GM12864 (cell line): ENCODE results near the gene UBALD1.
A peak's percentile ranks its signal among the peaks of the same experiment; 100 is the strongest.
"Not testable (repeated sequence)": the region's sequence is repeated elsewhere in the genome, so short reads cannot be mapped to it uniquely, and the experiment has no call there.

Source experiments
- DNase-seq: peaks from one replicate; pipeline ENCODE4 v3.0.0-alpha.2; 2011; ENCODE audit warnings: low read depth
- H3K4me3 ChIP-seq: 2 replicates; pipeline ENCODE4 v1.5.1; 2011; ENCODE audit warnings: mild to moderate bottlenecking, low read depth, low read length, control low read depth
- CTCF ChIP-seq: IDR thresholded peaks from 2 replicates; pipeline ENCODE4 v1.5.1; 2011; ENCODE audit warnings: low read depth, mild to moderate bottlenecking, moderate library complexity, low read length, control low read depth, inconsistent platforms; ENCODE audit errors: missing control alignments

The UBALD1 gene

DNA sequence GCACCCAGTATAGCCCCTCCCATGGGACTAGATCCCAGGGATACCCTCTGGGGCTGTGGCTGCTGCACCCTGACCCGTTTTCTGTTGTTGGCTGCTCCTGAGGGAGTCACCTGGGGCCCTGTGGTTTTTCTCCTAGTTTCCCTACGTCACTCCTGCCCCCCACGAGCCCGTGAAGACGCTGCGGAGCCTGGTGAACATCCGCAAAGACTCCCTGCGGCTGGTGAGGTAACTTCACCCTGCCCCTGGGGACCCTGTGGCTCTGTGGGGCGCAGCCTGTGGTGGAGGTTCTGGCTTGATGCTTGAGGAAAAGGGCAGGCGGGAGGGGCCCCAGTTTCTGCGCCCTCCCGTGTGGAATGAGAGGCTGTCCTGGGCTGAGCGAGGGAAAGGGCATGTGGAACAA lies 37.1 kb upstream of the UBALD1 start:
- TF ChIP-seq CTCF: no peak
- no peak overlapping the region for H3K4me3 ChIP-seq
- no peak for DNase-seq

DNA sequence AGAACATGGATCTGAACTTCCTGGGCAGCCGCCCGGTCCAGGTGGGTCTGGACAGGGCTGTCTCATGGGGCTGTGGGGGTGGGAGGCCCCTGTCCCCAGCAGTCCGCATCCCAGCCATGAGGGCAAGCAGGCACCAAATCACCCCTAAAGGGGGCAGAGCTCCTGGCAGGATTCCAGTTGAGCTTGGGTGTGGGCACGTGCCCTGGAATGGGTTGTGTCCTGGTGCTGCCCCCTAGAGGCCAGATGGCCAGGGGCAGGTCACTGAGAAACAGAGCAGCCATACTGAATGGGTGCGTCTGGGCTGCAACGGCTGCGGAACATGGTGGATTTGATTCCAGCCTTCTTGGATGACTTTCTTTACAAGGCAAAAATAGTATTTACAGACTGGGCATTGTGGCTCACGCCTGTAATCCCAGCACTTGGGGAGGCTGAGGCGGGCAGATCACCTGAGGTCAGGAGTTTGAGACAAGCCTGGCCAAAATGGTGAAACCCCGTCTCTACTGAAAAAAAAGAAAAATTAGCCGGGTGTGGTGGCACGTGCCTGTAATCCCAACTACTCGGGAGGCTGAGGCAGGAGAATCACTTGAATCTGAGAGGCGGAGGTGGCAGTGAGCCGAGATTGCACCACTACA lies 35.9 kb upstream of the UBALD1 start:
- not testable (repeated sequence) for H3K4me3 ChIP-seq, DNase-seq
- TF ChIP-seq CTCF: peak; percentile 88

- TF ChIP-seq CTCF: no peak
- no peak overlapping the region for H3K4me3 ChIP-seq
- no peak for DNase-seq
Observed at GRCh38 chr16:4649744-4650442, 35.2 kb upstream of the UBALD1 start.

- no peak for DNase-seq
- no peak for TF ChIP-seq CTCF
- H3K4me3 ChIP-seq: no peak overlapping the region
Observed at GRCh38 chr16:4648917-4649316, 34.2 kb upstream of the UBALD1 start.

GRCh38 chr16:4647644-4647980 lies 32.9 kb upstream of the UBALD1 start:
- no peak for TF ChIP-seq CTCF
- DNase-seq: no peak
- no peak overlapping the region for H3K4me3 ChIP-seq

GRCh38 chr16:4646773-4647643 lies 32.3 kb upstream of the UBALD1 start:
- TF ChIP-seq CTCF: no peak
- DNase-seq: no peak
- H3K4me3 ChIP-seq: no peak overlapping the region
